Amniotic epithelial cell (primary cell): Measurements from ENCODE around the gene ZFP69B.

Experiments
- DNase-seq: peaks from one replicate; pipeline ENCODE4 v3.0.0-alpha.2; 2010; ENCODE audit warnings: low read depth

ZFP69B gene

GRCh38 chr1:40449684-40450494, at the start of gene ZFP69B:
TSS of gene ZFP69B (plus strand) at chr1:40450476. CDS start at chr1:40450962, 486 bp downstream.
- DNase-seq = peak; percentile 81

- DNase-seq = no peak
Observed at GRCh38 chr1:40401473-40402201, 48.6 kb upstream of the ZFP69B start.

DNA sequence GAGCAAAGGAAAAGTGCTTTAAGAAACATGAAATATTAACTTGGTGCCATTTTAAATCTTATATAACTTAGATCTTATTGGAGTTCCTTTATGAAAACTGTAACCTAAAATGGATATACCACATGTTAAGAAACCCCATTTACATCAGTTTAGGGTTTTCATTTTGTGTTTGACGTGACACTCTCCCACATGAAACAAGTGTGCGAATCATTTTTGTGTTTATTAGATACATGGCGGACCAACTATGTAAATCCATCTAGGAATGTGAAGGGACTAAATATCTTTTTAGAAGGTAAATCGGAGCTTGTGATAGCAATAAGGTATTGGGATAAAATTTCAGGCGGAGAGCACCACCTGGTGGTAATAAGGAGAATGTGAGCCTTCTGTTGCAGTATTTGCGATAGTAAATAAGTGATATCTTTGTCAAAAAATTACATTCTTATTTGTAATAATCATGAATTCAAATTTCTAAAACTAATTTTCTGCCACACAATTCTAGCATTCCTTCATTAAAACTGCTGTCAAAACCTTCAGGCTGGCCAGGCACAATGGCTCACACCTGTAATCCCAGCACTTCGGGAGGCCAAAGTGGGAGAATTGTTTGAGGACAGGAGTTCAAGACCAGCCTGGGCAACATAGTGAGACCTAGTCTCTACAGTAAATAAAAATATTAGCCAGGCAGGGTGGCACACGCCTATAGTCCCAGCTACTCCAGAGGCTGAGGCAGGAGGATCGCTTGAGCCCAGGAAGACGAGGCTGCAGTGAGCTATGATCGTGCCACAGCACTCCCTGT, 45.4 kb upstream of the ZFP69B start:
- DNase-seq = peak; percentile 64

- DNase-seq = no peak
Observed at GRCh38 chr1:40405812-40406211, 44.5 kb upstream of the ZFP69B start.

DNA sequence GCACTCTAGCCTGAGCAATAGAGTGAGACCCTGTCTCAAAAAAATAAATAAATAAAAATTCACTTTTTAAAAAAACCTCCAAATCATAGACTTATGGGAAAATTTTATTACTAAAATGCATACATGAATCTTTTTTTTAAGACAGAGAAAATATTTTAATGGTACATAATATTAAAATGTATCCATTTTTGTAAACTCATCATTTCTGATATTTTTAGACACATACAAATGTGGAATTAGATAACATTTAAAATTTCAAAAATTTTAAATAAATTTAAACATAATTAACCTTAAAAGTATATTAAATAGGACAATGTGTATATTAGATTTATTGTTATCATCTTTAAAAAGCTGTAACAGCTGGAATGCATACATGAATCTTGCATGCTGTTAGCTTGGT, 42.8 kb upstream of the ZFP69B start:
- no peak for DNase-seq

- no peak for DNase-seq
Observed at GRCh38 chr1:40409467-40409866, 40.8 kb upstream of the ZFP69B start.

- DNase-seq = no peak
Observed at GRCh38 chr1:40411294-40411693, 39.0 kb upstream of the ZFP69B start.

DNA sequence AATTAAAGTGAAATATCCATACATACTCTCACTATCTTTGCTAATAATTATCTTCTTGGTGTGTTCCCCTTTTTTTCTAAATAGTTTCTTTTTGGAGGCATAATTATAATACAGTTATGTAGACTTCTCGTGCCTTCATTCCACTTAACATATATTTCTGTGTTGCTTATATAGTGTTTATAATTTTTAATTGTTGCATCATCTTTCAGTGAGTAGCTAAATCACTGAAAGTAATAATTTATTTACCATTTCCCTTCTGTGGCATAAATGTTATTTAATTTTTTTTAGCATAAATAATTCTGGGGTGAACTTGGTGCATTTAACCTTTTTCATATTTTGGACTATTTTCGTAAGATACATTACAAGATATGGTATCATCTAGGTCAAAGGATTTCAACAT, 38.4 kb upstream of the ZFP69B start:
- DNase-seq = no peak

DNA sequence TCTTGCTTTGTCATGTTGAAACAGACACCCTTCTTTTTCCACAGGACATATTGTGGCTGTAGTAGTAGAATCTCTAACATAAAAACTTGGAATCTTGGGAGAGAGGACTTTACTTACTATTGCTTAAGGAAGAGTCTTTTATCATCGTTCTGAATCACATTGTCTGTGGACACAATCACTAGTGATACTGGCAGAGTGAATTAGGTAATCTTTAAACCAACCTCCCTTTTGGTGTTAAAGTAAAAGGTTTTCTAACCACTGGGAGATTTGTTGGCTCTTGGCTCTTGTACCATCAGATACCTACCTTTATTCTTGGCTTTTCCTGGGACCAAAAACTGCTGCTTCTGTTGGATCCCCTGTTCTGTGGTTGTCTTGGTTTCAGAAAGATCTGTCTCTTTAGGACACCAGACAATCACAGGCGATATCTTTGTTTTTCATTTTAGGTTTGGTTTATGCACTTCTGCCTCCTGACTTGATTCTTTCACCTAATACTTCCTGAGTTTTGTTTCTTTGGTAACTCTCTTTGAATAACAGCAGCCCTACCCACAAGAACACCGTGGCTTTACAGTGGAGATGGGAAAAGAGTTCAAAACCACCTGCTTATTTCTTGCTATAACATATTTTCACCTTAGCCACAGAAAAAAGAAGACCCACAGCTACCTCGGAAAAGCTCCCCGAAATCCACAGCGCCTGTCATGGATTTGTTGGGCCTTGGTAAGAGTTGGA, 36.6 kb upstream of the ZFP69B start:
- DNase-seq = peak; percentile 65

GRCh38 chr1:40414331-40414730, 35.9 kb upstream of the ZFP69B start:
- no peak for DNase-seq

GRCh38 chr1:40416709-40417108, 33.6 kb upstream of the ZFP69B start:
- no peak for DNase-seq

- no peak for DNase-seq
Observed at GRCh38 chr1:40421431-40422384, 28.6 kb upstream of the ZFP69B start.

GRCh38 chr1:40422630-40423263, 27.5 kb upstream of the ZFP69B start:
- DNase-seq = no peak

- DNase-seq = no peak
Observed at GRCh38 chr1:40423264-40423642, 27.0 kb upstream of the ZFP69B start.

DNA sequence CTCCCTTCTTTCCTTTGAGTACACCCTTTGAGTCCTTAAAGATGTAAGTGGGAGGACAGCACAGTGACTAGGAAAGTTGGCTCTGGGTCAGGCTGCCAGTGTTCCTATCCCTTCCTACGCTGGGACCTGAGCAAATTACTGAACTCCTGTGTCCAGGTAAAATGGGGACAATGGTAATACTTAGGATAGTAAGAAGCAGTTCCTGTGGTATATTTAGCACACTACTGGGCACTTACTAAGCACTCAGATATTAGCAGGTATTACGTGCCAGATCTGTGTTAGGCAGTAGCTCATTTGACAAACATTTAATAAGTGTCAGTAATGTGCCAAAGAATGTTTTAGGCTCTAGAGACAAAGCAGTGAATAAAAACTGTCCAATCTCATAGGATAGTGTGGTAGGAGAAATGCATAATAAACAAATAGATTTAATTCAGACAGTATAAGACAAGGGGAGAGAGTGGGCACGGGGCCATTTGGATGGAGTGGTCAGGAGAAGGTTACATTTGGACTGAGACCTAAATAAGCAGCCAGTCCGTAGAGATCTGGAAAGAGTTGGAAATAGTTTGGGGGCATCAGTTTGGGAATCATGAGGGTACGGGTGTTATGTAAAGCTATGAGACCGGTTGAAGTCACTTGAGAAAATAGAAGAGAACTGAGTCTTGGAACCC, 26.2 kb upstream of the ZFP69B start:
- DNase-seq = no peak

- DNase-seq = no peak
Observed at GRCh38 chr1:40425198-40425597, 25.1 kb upstream of the ZFP69B start.

DNA sequence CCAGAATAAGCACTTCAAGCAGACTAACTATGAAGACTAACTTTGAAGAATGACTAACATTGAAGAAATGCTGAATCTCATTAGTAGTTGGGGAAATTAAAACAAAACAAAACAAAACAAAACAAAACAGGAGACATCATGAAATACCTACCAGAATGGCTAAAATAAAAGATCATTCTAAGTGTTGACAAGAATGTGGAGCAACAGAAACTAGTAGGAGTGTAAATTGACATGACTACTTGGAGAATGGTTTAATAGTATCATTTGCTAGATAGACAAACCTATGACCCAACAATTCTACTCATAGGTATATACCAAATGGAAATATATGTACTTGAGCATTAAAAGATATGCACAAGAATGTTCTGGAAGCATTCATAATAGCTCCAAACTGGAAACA, 18.9 kb upstream of the ZFP69B start:
- no peak for DNase-seq

DNA sequence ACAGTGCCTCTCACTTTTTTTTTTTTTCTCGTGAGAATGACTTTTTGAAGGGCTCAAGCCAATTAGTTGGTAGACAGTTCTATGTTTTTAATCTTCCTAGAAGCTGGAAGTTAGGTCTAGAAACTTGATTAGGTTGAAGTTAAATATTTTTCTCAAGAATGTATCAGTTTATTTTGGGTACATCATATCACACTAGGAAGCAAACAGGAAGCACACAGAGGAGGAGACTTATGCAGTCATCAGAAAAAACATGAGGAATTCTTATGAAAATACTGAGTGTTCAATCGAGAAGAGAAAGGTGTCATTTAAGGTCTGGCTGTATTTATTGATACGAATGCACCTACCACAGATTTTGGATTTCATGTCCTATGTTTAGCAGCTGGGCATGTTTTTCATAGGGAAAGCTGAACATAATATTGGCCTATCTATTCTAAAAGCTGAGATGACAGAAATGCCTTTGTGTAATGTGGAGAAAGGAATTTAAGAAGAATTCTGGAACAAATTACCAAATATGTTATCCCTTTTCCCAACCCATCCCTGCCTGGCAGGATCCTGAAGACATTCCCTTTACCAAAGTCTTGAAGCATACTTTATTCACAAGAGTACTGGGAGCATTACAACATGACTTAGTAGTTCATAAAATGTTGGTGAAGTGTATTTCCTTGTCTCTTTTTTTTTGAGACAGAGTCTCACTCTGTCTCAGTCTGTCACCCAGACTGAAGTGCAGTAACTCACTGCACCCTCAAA, 17.5 kb upstream of the ZFP69B start:
- DNase-seq = no peak

- peak; percentile 13 for DNase-seq
Observed at GRCh38 chr1:40435471-40435870, 14.8 kb upstream of the ZFP69B start.
